Measurements from ENCODE around the gene E2F3. TPM values are rescaled to one million over a fixed set of nuclear protein-coding genes. Genes with fewer than 3 reads are reported as not detected.
A peak's percentile ranks its signal among the peaks of the same experiment; 100 is the strongest.

E2F3 gene
- total and polyA plus RNA-seq, 5 donors, result 3.9 to 10.1 (median 7.0) TPM

GRCh38 chr6:20370393-20370792 is 31.3 kb upstream of the E2F3 start:
- WGBS, result 88% methylated on average over 2 of the region's 2 CpGs
- Histone ChIP-seq H3K9me3 (ENCODE audit: control insufficient read depth, low read length) (no peaks in the 10 kb centered on the region), H3K27ac (ENCODE audit: low read length) (no peak overlapping the region), H3K4me1 (ENCODE audit: control insufficient read depth, insufficient read depth, low read length) (no peaks in the 10 kb centered on the region), H3K4me3 (ENCODE audit: low read length) (no peak overlapping the region), H3K27me3 (ENCODE audit: control insufficient read depth, insufficient read depth) (no peaks in the 10 kb centered on the region)
- no peak for DNase-seq
- no peak for ATAC-seq
- intact Hi-C loops (cut with DNase I), result no loop called here

GRCh38 chr6:20370801-20371200 is 30.9 kb upstream of the E2F3 start:
- H3K27ac ChIP-seq (ENCODE audit: low read length), result no peak overlapping the region
- DNase-seq, result no peak
- WGBS, result 93% methylated on average over 4 of the region's 4 CpGs
- no peaks in the 10 kb centered on the region for H3K4me1 ChIP-seq (ENCODE audit: control insufficient read depth, insufficient read depth, low read length)
- intact Hi-C loops (cut with DNase I), result no loop called here
- ATAC-seq, result no peak
- no peaks in the 10 kb centered on the region for H3K9me3 ChIP-seq (ENCODE audit: control insufficient read depth, low read length)
- H3K4me3 ChIP-seq (ENCODE audit: low read length), result no peak overlapping the region
- H3K27me3 ChIP-seq (ENCODE audit: control insufficient read depth, insufficient read depth), result no peaks in the 10 kb centered on the region

GRCh38 chr6:20375436-20375835 is 26.2 kb upstream of the E2F3 start:
- H3K4me1 ChIP-seq (ENCODE audit: control insufficient read depth, insufficient read depth, low read length), result no peaks in the 10 kb centered on the region
- no peak for DNase-seq
- H3K27me3 ChIP-seq (ENCODE audit: control insufficient read depth, insufficient read depth), result no peaks in the 10 kb centered on the region
- no peak overlapping the region for H3K27ac ChIP-seq (ENCODE audit: low read length)
- no peak overlapping the region for H3K4me3 ChIP-seq (ENCODE audit: low read length)
- WGBS, result 84% methylated on average over 3 of the region's 3 CpGs
- intact Hi-C loops (cut with DNase I), result no loop called here
- no peak for ATAC-seq
- no peaks in the 10 kb centered on the region for H3K9me3 ChIP-seq (ENCODE audit: control insufficient read depth, low read length)

- DNase-seq (no peak), ATAC-seq (no peak)
- no peaks in the 10 kb centered on the region for H3K4me1 ChIP-seq (ENCODE audit: control insufficient read depth, insufficient read depth, low read length)
- no peaks in the 10 kb centered on the region for H3K27me3 ChIP-seq (ENCODE audit: control insufficient read depth, insufficient read depth)
- H3K27ac ChIP-seq (ENCODE audit: low read length), result no peak overlapping the region
- no peak overlapping the region for H3K4me3 ChIP-seq (ENCODE audit: low read length)
- intact Hi-C loops (cut with DNase I), result no loop called here
- no peaks in the 10 kb centered on the region for H3K9me3 ChIP-seq (ENCODE audit: control insufficient read depth, low read length)
- WGBS, result 37% methylated on average over 5 of the region's 5 CpGs
These were observed 23.9 kb upstream of the E2F3 start for GRCh38 chr6:20377623-20378265.

GRCh38 chr6:20379231-20379630 is 22.4 kb upstream of the E2F3 start:
- Histone ChIP-seq H3K9me3 (ENCODE audit: control insufficient read depth, low read length) (no peaks in the 10 kb centered on the region), H3K27ac (ENCODE audit: low read length) (no peak overlapping the region), H3K4me1 (ENCODE audit: control insufficient read depth, insufficient read depth, low read length) (no peaks in the 10 kb centered on the region), H3K27me3 (ENCODE audit: control insufficient read depth, insufficient read depth) (no peaks in the 10 kb centered on the region), H3K4me3 (ENCODE audit: low read length) (no peak overlapping the region)
- DNase-seq (no peak), ATAC-seq (no peak)
- 89% methylated on average over 1 of the region's 1 CpG for WGBS
- intact Hi-C loops (cut with DNase I), result no loop called here

- H3K27me3 ChIP-seq (ENCODE audit: control insufficient read depth, insufficient read depth), result no peaks in the 10 kb centered on the region
- H3K4me3 ChIP-seq (ENCODE audit: low read length), result no peak overlapping the region
These were observed 15.5 kb upstream of the E2F3 start for GRCh38 chr6:20386218-20386617.

GRCh38 chr6:20389066-20389465 is 12.6 kb upstream of the E2F3 start:
- DNase-seq (no peak), ATAC-seq (no peak)
- H3K27ac ChIP-seq (ENCODE audit: low read length), result no peak overlapping the region
- WGBS, result 59% methylated on average over 2 of the region's 2 CpGs
- H3K4me1 ChIP-seq (ENCODE audit: control insufficient read depth, insufficient read depth, low read length), result no peaks in the 10 kb centered on the region
- no peaks in the 10 kb centered on the region for H3K27me3 ChIP-seq (ENCODE audit: control insufficient read depth, insufficient read depth)
- intact Hi-C loops (cut with DNase I), result no loop called here
- H3K9me3 ChIP-seq (ENCODE audit: control insufficient read depth, low read length), result no peaks in the 10 kb centered on the region
- no peak overlapping the region for H3K4me3 ChIP-seq (ENCODE audit: low read length)

More at GRCh38 chr6:20386218-20386617, 15.5 kb upstream of the E2F3 start:
- Histone ChIP-seq H3K9me3 (ENCODE audit: control insufficient read depth, low read length) (no peaks in the 10 kb centered on the region), H3K4me1 (ENCODE audit: control insufficient read depth, insufficient read depth, low read length) (no peaks in the 10 kb centered on the region), H3K27ac (ENCODE audit: low read length) (no peak overlapping the region)
- DNase-seq (no peak), ATAC-seq (no peak)
- intact Hi-C loops (cut with DNase I), result no loop called here
- 79% methylated on average over 1 of the region's 1 CpG for WGBS

- H3K27me3 ChIP-seq (ENCODE audit: control insufficient read depth, insufficient read depth), result no peaks in the 10 kb centered on the region
- no peak overlapping the region for H3K4me3 ChIP-seq (ENCODE audit: low read length)
- 77% methylated on average over 2 of the region's 2 CpGs for WGBS
- DNase-seq (no peak), ATAC-seq (no peak)
- H3K4me1 ChIP-seq (ENCODE audit: control insufficient read depth, insufficient read depth, low read length), result no peaks in the 10 kb centered on the region
- no peaks in the 10 kb centered on the region for H3K9me3 ChIP-seq (ENCODE audit: control insufficient read depth, low read length)
- no peak overlapping the region for H3K27ac ChIP-seq (ENCODE audit: low read length)
- intact Hi-C loops (cut with DNase I), result loop anchor here in 1 of 4 donors (10.0 kb wide), 1 partner anchor 98 kb away; no protein-coding TSS in a partner anchor
These were observed 8.4 kb upstream of the E2F3 start for GRCh38 chr6:20393297-20393696.

- Histone ChIP-seq H3K9me3 (ENCODE audit: control insufficient read depth, low read length) (no peaks in the 10 kb centered on the region), H3K4me3 (ENCODE audit: low read length) (no peak overlapping the region), H3K27me3 (ENCODE audit: control insufficient read depth, insufficient read depth) (no peaks in the 10 kb centered on the region), H3K4me1 (ENCODE audit: control insufficient read depth, insufficient read depth, low read length) (no peaks in the 10 kb centered on the region), H3K27ac (ENCODE audit: low read length) (no peak overlapping the region)
- intact Hi-C loops (cut with DNase I), result loop anchor here in 1 of 4 donors (2.0 to 10.0 kb wide), 2 partner anchors 105 to 129 kb away; no protein-coding TSS in a partner anchor
- DNase-seq, result no peak
- no peak for ATAC-seq
- 65% methylated on average over 2 of the region's 2 CpGs for WGBS
These were observed 2.2 kb upstream of the E2F3 start for GRCh38 chr6:20399518-20399917.

- intact Hi-C loops (cut with DNase I), result loop anchor here in 1 of 4 donors (5.0 kb wide), 1 partner anchor 132 kb away; the partner anchor contains the start of gene CDKAL1
- peak overlapping the region; percentile 61 for H3K27ac ChIP-seq (ENCODE audit: low read length)
- WGBS, result 1% methylated on average over 18 of the region's 18 CpGs
- no peaks in the 10 kb centered on the region for H3K9me3 ChIP-seq (ENCODE audit: control insufficient read depth, low read length)
- ATAC-seq (no peak), DNase-seq (peak in 2 of 3 donors; percentile 49 to 71)
- H3K4me3 ChIP-seq (ENCODE audit: low read length), result peak overlapping the region; percentile 64
- H3K27me3 ChIP-seq (ENCODE audit: control insufficient read depth, insufficient read depth), result no peaks in the 10 kb centered on the region
- no peaks in the 10 kb centered on the region for H3K4me1 ChIP-seq (ENCODE audit: control insufficient read depth, insufficient read depth, low read length)
These were observed 1.0 kb upstream of the E2F3 start for GRCh38 chr6:20400456-20401204.

GRCh38 chr6:20402092-20402341 is 338 bp downstream of the E2F3 start:
- Histone ChIP-seq H3K27me3 (ENCODE audit: control insufficient read depth, insufficient read depth) (no peaks in the 10 kb centered on the region), H3K4me3 (ENCODE audit: low read length) (peak overlapping the region; percentile 86), H3K9me3 (ENCODE audit: control insufficient read depth, low read length) (no peaks in the 10 kb centered on the region), H3K27ac (ENCODE audit: low read length) (peak overlapping the region; percentile 78), H3K4me1 (ENCODE audit: control insufficient read depth, insufficient read depth, low read length) (no peaks in the 10 kb centered on the region)
- intact Hi-C loops (cut with DNase I), result loop anchor here in 1 of 4 donors (5.0 kb wide), 1 partner anchor 130 kb away; the partner anchor contains the start of gene CDKAL1
- no peak for ATAC-seq
- DNase-seq, result no peak
- WGBS, result under 1% methylated on average over 15 of the region's 15 CpGs

Data from right cardiac atrium (tissue), 5 donors.